ENCODE measurements around the gene LACTB. TPM values are rescaled to one million over a fixed set of nuclear protein-coding genes. Genes with fewer than 3 reads are reported as not detected.

LACTB gene
- total RNA-seq, 4 donors from 2014 or later: 15.6 to 20.8 (median 17.3) TPM

DNA sequence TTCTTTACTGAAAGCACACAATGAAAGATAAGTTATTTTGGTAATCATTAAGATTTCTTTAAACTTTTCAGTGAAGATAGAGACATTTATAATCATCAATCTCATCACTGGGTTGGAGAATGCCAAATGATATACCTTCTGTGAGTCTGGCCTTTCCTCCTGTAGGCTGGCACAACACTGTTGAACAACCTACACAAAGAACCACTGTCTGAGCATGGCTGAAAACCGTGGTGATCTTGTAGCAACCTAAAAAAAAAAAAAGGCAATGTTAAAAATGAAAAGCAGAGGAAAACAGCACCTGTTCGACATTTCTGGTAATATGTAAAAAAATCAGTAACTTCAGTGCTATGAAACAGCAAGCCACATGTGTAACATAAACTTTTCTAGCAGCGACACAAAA lies 33.8 kb downstream of the LACTB start:
- Histone ChIP-seq H3K36me3 (peaks cover 0 to 50% of the 10 kb centered on the region in 2 donors), H3K4me3 (peak overlapping the region in 1 of 2 donors; percentile 75), H3K27ac (no peak overlapping the region), H3K9me3 (no peaks in the 10 kb centered on the region), H3K4me1 (peaks cover 0 to 35% (median 0%) of the 10 kb centered on the region in 3 donors), H3K27me3 (no peaks in the 10 kb centered on the region)
- no peak for ATAC-seq
- WGBS, 2 donors (ENCODE audit: low coverage in 1 of 2): 74 to 88% methylated on average over 2 to 3 of the region's 3 CpGs
- TF ChIP-seq EP300 (IDR thresholded peaks at IDR 0.05) (no peak), POLR2AphosphoS5 (IDR thresholded peaks at IDR 0.05) (no peak), POLR2A (IDR thresholded peaks at IDR 0.05) (no peak)
- TF ChIP-seq, protein P1, sequence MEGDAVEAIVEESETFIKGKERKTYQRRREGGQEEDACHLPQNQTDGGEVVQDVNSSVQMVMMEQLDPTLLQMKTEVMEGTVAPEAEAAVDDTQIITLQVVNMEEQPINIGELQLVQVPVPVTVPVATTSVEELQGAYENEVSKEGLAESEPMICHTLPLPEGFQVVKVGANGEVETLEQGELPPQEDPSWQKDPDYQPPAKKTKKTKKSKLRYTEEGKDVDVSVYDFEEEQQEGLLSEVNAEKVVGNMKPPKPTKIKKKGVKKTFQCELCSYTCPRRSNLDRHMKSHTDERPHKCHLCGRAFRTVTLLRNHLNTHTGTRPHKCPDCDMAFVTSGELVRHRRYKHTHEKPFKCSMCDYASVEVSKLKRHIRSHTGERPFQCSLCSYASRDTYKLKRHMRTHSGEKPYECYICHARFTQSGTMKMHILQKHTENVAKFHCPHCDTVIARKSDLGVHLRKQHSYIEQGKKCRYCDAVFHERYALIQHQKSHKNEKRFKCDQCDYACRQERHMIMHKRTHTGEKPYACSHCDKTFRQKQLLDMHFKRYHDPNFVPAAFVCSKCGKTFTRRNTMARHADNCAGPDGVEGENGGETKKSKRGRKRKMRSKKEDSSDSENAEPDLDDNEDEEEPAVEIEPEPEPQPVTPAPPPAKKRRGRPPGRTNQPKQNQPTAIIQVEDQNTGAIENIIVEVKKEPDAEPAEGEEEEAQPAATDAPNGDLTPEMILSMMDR (IDR thresholded peaks at IDR 0.05): no peak

DNA sequence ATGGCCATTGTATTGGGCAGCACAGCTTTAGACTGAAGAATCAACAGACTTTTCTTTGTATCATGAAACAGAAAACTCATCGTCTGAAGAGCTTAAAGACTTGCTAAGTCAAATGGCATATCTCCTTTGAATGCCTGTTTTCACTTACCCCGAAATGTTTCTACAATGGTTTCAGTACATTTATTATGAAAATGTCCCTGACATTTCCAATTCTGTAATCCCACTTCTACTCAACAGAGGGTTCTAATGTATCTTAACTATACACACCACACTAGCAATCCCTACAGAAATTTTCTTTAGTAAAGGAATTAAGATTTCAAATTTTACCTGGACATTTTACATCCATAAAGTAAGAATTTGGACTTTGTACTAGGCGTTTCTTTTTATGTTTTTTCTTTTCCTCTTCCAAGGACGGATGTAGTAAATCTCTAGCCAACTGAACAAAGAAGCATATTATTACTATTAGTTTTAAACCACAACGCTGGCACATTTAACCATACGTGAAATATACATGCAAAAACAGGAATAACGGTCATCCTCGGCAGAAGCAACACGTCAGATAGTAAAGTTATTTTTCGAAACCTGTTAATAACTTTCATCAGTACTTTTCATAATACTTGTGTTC lies 34.5 kb downstream of the LACTB start:
- H3K4me3 ChIP-seq: peak overlapping the region; percentile 73 to 75
- H3K9me3 ChIP-seq: no peaks in the 10 kb centered on the region
- no peak for ATAC-seq
- H3K4me1 ChIP-seq: peaks cover 0 to 34% (median 0%) of the 10 kb centered on the region in 3 donors
- peaks cover 0 to 43% of the 10 kb centered on the region in 2 donors for H3K36me3 ChIP-seq
- peak overlapping the region; percentile 84 to 97 (median 94) for H3K27ac ChIP-seq
- TF ChIP-seq POLR2A (IDR thresholded peaks at IDR 0.05) (no peak), EP300 (IDR thresholded peaks at IDR 0.05) (no peak), POLR2AphosphoS5 (IDR thresholded peaks at IDR 0.05) (no peak)
- TF ChIP-seq, protein P1 (IDR thresholded peaks at IDR 0.05): peak in 1 of 4 experiments; percentile 2
- 3 to 4% methylated on average over 10 of the region's 10 CpGs for WGBS, 2 donors (ENCODE audit: low coverage in 1 of 2)
- no peaks in the 10 kb centered on the region for H3K27me3 ChIP-seq

DNA sequence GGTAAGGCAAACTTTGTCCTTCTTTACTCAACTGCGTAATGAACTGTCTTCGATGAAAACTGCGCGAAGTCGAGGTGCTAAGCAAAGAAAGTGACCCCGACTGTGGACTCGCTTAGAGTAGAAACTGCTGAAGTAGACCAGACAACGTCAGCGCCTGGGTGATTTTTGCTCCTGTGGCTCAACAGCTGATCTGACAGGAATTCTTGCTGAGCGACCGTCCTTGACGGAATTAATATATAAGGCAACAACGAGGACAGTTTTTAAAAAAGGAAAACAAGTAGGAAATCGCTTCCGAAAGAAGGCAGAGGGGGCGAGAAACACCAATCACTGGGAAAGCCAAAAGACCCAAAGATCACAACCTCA lies 35.1 kb downstream of the LACTB start:
- Histone ChIP-seq H3K36me3 (peaks cover 0 to 38% of the 10 kb centered on the region in 2 donors), H3K4me1 (peaks cover 0 to 34% (median 0%) of the 10 kb centered on the region in 3 donors), H3K9me3 (no peaks in the 10 kb centered on the region), H3K4me3 (peak overlapping the region; percentile 73 to 75), H3K27ac (peak overlapping the region; percentile 84 to 97 (median 94)), H3K27me3 (no peaks in the 10 kb centered on the region)
- no peak for TF ChIP-seq POLR2A (IDR thresholded peaks at IDR 0.05)
- TF ChIP-seq, protein P1 (IDR thresholded peaks at IDR 0.05): no peak
- TF ChIP-seq POLR2AphosphoS5 (IDR thresholded peaks at IDR 0.05): no peak
- no peak for TF ChIP-seq EP300 (IDR thresholded peaks at IDR 0.05)
- WGBS, 2 donors (ENCODE audit: low coverage in 1 of 2): 0% methylated on average over 11 to 12 of the region's 16 CpGs
- ATAC-seq: no peak

DNA sequence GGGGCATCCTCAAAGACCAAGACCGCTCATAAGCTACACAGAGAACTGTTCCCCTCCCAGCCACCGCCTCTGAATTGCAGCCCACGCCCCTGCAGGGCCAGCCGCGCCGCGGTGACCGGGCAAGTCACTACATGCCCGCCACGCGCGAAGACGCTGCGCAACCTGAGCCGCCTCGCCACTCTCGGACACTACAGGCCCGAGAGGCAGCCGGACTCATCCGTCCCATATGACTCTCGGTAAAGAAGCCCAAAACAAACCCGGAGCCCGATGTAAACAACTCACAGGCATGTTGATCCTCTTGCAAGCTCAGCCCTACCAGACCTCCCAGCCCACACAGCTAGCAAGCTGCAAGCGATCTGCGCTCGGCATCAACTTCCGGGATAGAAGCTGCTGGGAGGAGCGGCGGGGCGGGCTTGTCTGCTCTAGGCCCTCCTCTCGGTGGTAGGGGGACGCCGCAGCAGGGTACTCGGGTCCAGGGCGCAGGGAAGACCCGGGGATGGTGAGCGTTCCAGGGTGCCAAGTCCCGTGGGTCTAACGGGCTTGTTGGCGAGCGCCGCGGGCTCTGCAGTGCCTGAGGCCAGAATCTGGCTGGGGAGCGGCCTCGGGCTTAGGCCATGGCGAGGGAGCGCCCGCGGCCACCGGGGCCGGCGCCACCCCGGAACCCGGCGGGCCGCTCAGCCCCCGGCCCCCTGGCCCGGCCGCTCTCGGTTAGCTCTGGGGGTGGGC lies 35.6 kb downstream of the LACTB start, which contains the start of gene RPS27L:
Gene RPS27L (minus strand): TSS at position 360 of the 726 bp plus-strand sequence. CDS start 72 bp downstream, at position 288.
- peaks cover 0 to 32% of the 10 kb centered on the region in 2 donors for H3K36me3 ChIP-seq
- H3K4me1 ChIP-seq: peaks cover 0 to 34% (median 0%) of the 10 kb centered on the region in 3 donors
- WGBS, 2 donors (ENCODE audit: low coverage in 1 of 2): 0 to 1% methylated on average over 7 to 22 of the region's 60 CpGs
- ATAC-seq: peak; percentile 93
- H3K9me3 ChIP-seq: no peaks in the 10 kb centered on the region
- H3K27me3 ChIP-seq: no peaks in the 10 kb centered on the region
- no peak for TF ChIP-seq EP300 (IDR thresholded peaks at IDR 0.05)
- TF ChIP-seq, protein P1 (IDR thresholded peaks at IDR 0.05): no peak
- peak; percentile 93 for TF ChIP-seq POLR2AphosphoS5 (IDR thresholded peaks at IDR 0.05)
- TF ChIP-seq POLR2A (IDR thresholded peaks at IDR 0.05): peak; percentile 78 to 84
- peak within 1 kb of the TSS; percentile 84 to 97 (median 94) for H3K27ac ChIP-seq
- H3K4me3 ChIP-seq: peak within 1 kb of the TSS; percentile 73 to 75

Measured in gastroesophageal sphincter (tissue), 4 donors.